Measurements from ENCODE around the gene POU6F2. TPM values are rescaled to one million over a fixed set of nuclear protein-coding genes. Genes with fewer than 3 reads are reported as not detected.

POU6F2 gene
- total RNA-seq, 1 donor from 2014 or later, result not detected

GRCh38 chr7:39430909-39431641 lies 453.4 kb downstream of the POU6F2 start:
- DNase-seq (ENCODE audit: low read depth, low spot score), result no peak

- DNase-seq (ENCODE audit: low read depth, low spot score), result no peak
Measured at GRCh38 chr7:39432368-39432767, 454.7 kb downstream of the POU6F2 start.

GRCh38 chr7:39432807-39433416 lies 455.2 kb downstream of the POU6F2 start:
- DNase-seq (ENCODE audit: low read depth, low spot score), result no peak

GRCh38 chr7:39433550-39433949 lies 455.8 kb downstream of the POU6F2 start:
- no peak for DNase-seq (ENCODE audit: low read depth, low spot score)

- no peak for DNase-seq (ENCODE audit: low read depth, low spot score)
Measured at GRCh38 chr7:39434012-39434411, 456.3 kb downstream of the POU6F2 start.

- DNase-seq (ENCODE audit: low read depth, low spot score), result no peak
Measured at GRCh38 chr7:39446546-39446945, 468.8 kb downstream of the POU6F2 start.

- DNase-seq (ENCODE audit: low read depth, low spot score), result no peak
Measured at GRCh38 chr7:39451901-39452300, 474.2 kb downstream of the POU6F2 start.

GRCh38 chr7:39453743-39454355 lies 476.1 kb downstream of the POU6F2 start:
- DNase-seq (ENCODE audit: low read depth, low spot score), result peak; percentile 24

GRCh38 chr7:39458061-39458745 lies 480.5 kb downstream of the POU6F2 start:
- no peak for DNase-seq (ENCODE audit: low read depth, low spot score)

GRCh38 chr7:39459636-39460035 lies 481.9 kb downstream of the POU6F2 start:
- DNase-seq (ENCODE audit: low read depth, low spot score), result no peak

- DNase-seq (ENCODE audit: low read depth, low spot score), result no peak
Measured at GRCh38 chr7:39460486-39460885, 482.8 kb downstream of the POU6F2 start.

GRCh38 chr7:39461263-39461820 lies 483.6 kb downstream of the POU6F2 start:
- DNase-seq (ENCODE audit: low read depth, low spot score), result no peak

GRCh38 chr7:39463252-39463651 lies 485.5 kb downstream of the POU6F2 start:
- DNase-seq (ENCODE audit: low read depth, low spot score), result no peak

- DNase-seq (ENCODE audit: low read depth, low spot score), result no peak
Measured at GRCh38 chr7:39464350-39465054, 486.8 kb downstream of the POU6F2 start.

GRCh38 chr7:39465055-39465929 lies 487.6 kb downstream of the POU6F2 start:
- peak; percentile 4 for DNase-seq (ENCODE audit: low read depth, low spot score)

- DNase-seq (ENCODE audit: low read depth, low spot score), result no peak
Measured at GRCh38 chr7:39468261-39468660, 490.6 kb downstream of the POU6F2 start.

- no peak for DNase-seq (ENCODE audit: low read depth, low spot score)
Measured at GRCh38 chr7:39468808-39469374, 491.2 kb downstream of the POU6F2 start.

GRCh38 chr7:39480901-39481300 lies 503.2 kb downstream of the POU6F2 start:
- no peak for DNase-seq (ENCODE audit: low read depth, low spot score)

GRCh38 chr7:39488467-39489393 lies 511.0 kb downstream of the POU6F2 start:
- no peak for DNase-seq (ENCODE audit: low read depth, low spot score)

All from pulmonary artery endothelial cell (primary cell).